ENCODE results near the gene GID8.
A peak's percentile ranks its signal among the peaks of the same experiment; 100 is the strongest.

The GID8 gene

GRCh38 chr20:62967149-62967501, 29.2 kb downstream of the GID8 start:
- Histone ChIP-seq H3K4me3 (ENCODE audit: low read depth, low read length) (no peak overlapping the region), H2AFZ (ENCODE audit: low read length, unreplicated experiment) (no peak overlapping the region), H3K27me3 (ENCODE audit: insufficient read depth, low read length) (no peaks in the 10 kb centered on the region), H3K36me3 (ENCODE audit: insufficient read depth, low read length) (no peaks in the 10 kb centered on the region; the same call in 1 of the 2 replicates), H3K27ac (ENCODE audit: low read depth, low read length) (no peak overlapping the region), H3K4me1 (ENCODE audit: control insufficient read depth, insufficient read depth, low read length, unreplicated experiment) (no peaks in the 10 kb centered on the region), H3K79me2 (ENCODE audit: control insufficient read depth, insufficient read depth, low read length, unreplicated experiment) (no peaks in the 10 kb centered on the region)

- H3K27me3 ChIP-seq (ENCODE audit: insufficient read depth, low read length): peaks cover 4% of the 10 kb centered on the region; the same call in 1 of the 2 replicates
These were observed 29.8 kb downstream of the GID8 start for GRCh38 chr20:62967628-62968351.

GRCh38 chr20:62968378-62969178, 30.6 kb downstream of the GID8 start:
- Histone ChIP-seq H3K4me3 (ENCODE audit: low read depth, low read length) (no peak overlapping the region), H3K36me3 (ENCODE audit: insufficient read depth, low read length) (no peaks in the 10 kb centered on the region; the same call in 1 of the 2 replicates), H3K27ac (ENCODE audit: low read depth, low read length) (no peak overlapping the region), H3K79me2 (ENCODE audit: control insufficient read depth, insufficient read depth, low read length, unreplicated experiment) (no peaks in the 10 kb centered on the region), H2AFZ (ENCODE audit: low read length, unreplicated experiment) (no peak overlapping the region), H3K4me1 (ENCODE audit: control insufficient read depth, insufficient read depth, low read length, unreplicated experiment) (no peaks in the 10 kb centered on the region), H3K27me3 (ENCODE audit: insufficient read depth, low read length) (peaks cover 12% of the 10 kb centered on the region)

More at GRCh38 chr20:62967628-62968351, 29.8 kb downstream of the GID8 start:
- Histone ChIP-seq H3K27ac (ENCODE audit: low read depth, low read length) (no peak overlapping the region), H2AFZ (ENCODE audit: low read length, unreplicated experiment) (no peak overlapping the region), H3K4me3 (ENCODE audit: low read depth, low read length) (no peak overlapping the region), H3K79me2 (ENCODE audit: control insufficient read depth, insufficient read depth, low read length, unreplicated experiment) (no peaks in the 10 kb centered on the region), H3K36me3 (ENCODE audit: insufficient read depth, low read length) (no peaks in the 10 kb centered on the region; the same call in 1 of the 2 replicates), H3K4me1 (ENCODE audit: control insufficient read depth, insufficient read depth, low read length, unreplicated experiment) (no peaks in the 10 kb centered on the region)

GRCh38 chr20:62969179-62969760, 31.3 kb downstream of the GID8 start:
- Histone ChIP-seq H3K4me1 (ENCODE audit: control insufficient read depth, insufficient read depth, low read length, unreplicated experiment) (no peaks in the 10 kb centered on the region), H3K4me3 (ENCODE audit: low read depth, low read length) (no peak overlapping the region), H3K27ac (ENCODE audit: low read depth, low read length) (no peak overlapping the region), H3K27me3 (ENCODE audit: insufficient read depth, low read length) (peaks cover 18% of the 10 kb centered on the region), H3K36me3 (ENCODE audit: insufficient read depth, low read length) (no peaks in the 10 kb centered on the region; the same call in 1 of the 2 replicates), H2AFZ (ENCODE audit: low read length, unreplicated experiment) (no peak overlapping the region), H3K79me2 (ENCODE audit: control insufficient read depth, insufficient read depth, low read length, unreplicated experiment) (no peaks in the 10 kb centered on the region)

- Histone ChIP-seq H3K4me1 (ENCODE audit: control insufficient read depth, insufficient read depth, low read length, unreplicated experiment) (no peaks in the 10 kb centered on the region), H3K27me3 (ENCODE audit: insufficient read depth, low read length) (peaks cover 24% of the 10 kb centered on the region), H3K79me2 (ENCODE audit: control insufficient read depth, insufficient read depth, low read length, unreplicated experiment) (no peaks in the 10 kb centered on the region), H3K4me3 (ENCODE audit: low read depth, low read length) (no peak overlapping the region), H2AFZ (ENCODE audit: low read length, unreplicated experiment) (no peak overlapping the region), H3K27ac (ENCODE audit: low read depth, low read length) (no peak overlapping the region), H3K36me3 (ENCODE audit: insufficient read depth, low read length) (no peaks in the 10 kb centered on the region)
These were observed 32.0 kb downstream of the GID8 start for GRCh38 chr20:62969939-62970306.

GRCh38 chr20:62970307-62971210, 32.6 kb downstream of the GID8 start:
- Histone ChIP-seq H2AFZ (ENCODE audit: low read length, unreplicated experiment) (no peak overlapping the region), H3K4me1 (ENCODE audit: control insufficient read depth, insufficient read depth, low read length, unreplicated experiment) (no peaks in the 10 kb centered on the region), H3K4me3 (ENCODE audit: low read depth, low read length) (no peak overlapping the region), H3K27ac (ENCODE audit: low read depth, low read length) (no peak overlapping the region), H3K27me3 (ENCODE audit: insufficient read depth, low read length) (peaks cover 29% of the 10 kb centered on the region), H3K79me2 (ENCODE audit: control insufficient read depth, insufficient read depth, low read length, unreplicated experiment) (no peaks in the 10 kb centered on the region), H3K36me3 (ENCODE audit: insufficient read depth, low read length) (no peaks in the 10 kb centered on the region)

- Histone ChIP-seq H3K4me1 (ENCODE audit: control insufficient read depth, insufficient read depth, low read length, unreplicated experiment) (no peaks in the 10 kb centered on the region), H3K27ac (ENCODE audit: low read depth, low read length) (no peak overlapping the region), H3K79me2 (ENCODE audit: control insufficient read depth, insufficient read depth, low read length, unreplicated experiment) (no peaks in the 10 kb centered on the region), H3K36me3 (ENCODE audit: insufficient read depth, low read length) (no peaks in the 10 kb centered on the region), H2AFZ (ENCODE audit: low read length, unreplicated experiment) (no peak overlapping the region), H3K27me3 (ENCODE audit: insufficient read depth, low read length) (peaks cover 37% of the 10 kb centered on the region), H3K4me3 (ENCODE audit: low read depth, low read length) (no peak overlapping the region)
These were observed 33.4 kb downstream of the GID8 start for GRCh38 chr20:62971211-62971949.

- H3K4me3 ChIP-seq (ENCODE audit: low read depth, low read length): peak overlapping the region; percentile 49; the same call in 1 of the 2 replicates
- H2AFZ ChIP-seq (ENCODE audit: low read length, unreplicated experiment): no peak overlapping the region
- no peaks in the 10 kb centered on the region for H3K4me1 ChIP-seq (ENCODE audit: control insufficient read depth, insufficient read depth, low read length, unreplicated experiment)
- no peaks in the 10 kb centered on the region for H3K36me3 ChIP-seq (ENCODE audit: insufficient read depth, low read length)
- no peak overlapping the region for H3K27ac ChIP-seq (ENCODE audit: low read depth, low read length)
- H3K79me2 ChIP-seq (ENCODE audit: control insufficient read depth, insufficient read depth, low read length, unreplicated experiment): no peaks in the 10 kb centered on the region
- H3K27me3 ChIP-seq (ENCODE audit: insufficient read depth, low read length): peaks cover 44% of the 10 kb centered on the region
These were observed 34.2 kb downstream of the GID8 start for GRCh38 chr20:62971950-62972844.

Measured in ACC112 (cell line).